Measurements from ENCODE around the gene HPS6.

Gene HPS6

GRCh38 chr10:102069071-102069470, 3.9 kb downstream of the HPS6 start:
- Histone ChIP-seq H3K9ac (ENCODE audit: low read depth, low read length) (no peak overlapping the region), H3K9me3 (ENCODE audit: control insufficient read depth, insufficient read depth, low read length) (no peaks in the 10 kb centered on the region), H3K36me3 (ENCODE audit: control insufficient read depth, insufficient read depth, low read length) (peaks cover 3% of the 10 kb centered on the region; the same call in 1 of the 2 replicates), H3K4me3 (ENCODE audit: low read depth, low read length) (no peak overlapping the region), H3K4me1 (ENCODE audit: control insufficient read depth, insufficient read depth, low read length) (no peaks in the 10 kb centered on the region), H3K27me3 (ENCODE audit: control insufficient read depth, insufficient read depth, low read length) (no peaks in the 10 kb centered on the region), H3K27ac (ENCODE audit: low read depth, low read length) (no peak overlapping the region)

GRCh38 chr10:102072673-102073527, 7.8 kb downstream of the HPS6 start:
- no peak overlapping the region for H3K27ac ChIP-seq (ENCODE audit: low read depth, low read length)
- 0 out of 2 replicates have a peak, but pooled peaks cover under 1% of the 10 kb centered on the region for H3K36me3 ChIP-seq (ENCODE audit: control insufficient read depth, insufficient read depth, low read length)
- no peak overlapping the region for H3K9ac ChIP-seq (ENCODE audit: low read depth, low read length)
- no peaks in the 10 kb centered on the region for H3K4me1 ChIP-seq (ENCODE audit: control insufficient read depth, insufficient read depth, low read length)
- no peaks in the 10 kb centered on the region for H3K9me3 ChIP-seq (ENCODE audit: control insufficient read depth, insufficient read depth, low read length)
- H3K27me3 ChIP-seq (ENCODE audit: control insufficient read depth, insufficient read depth, low read length), result no peaks in the 10 kb centered on the region
- H3K4me3 ChIP-seq (ENCODE audit: low read depth, low read length), result no peak overlapping the region

GRCh38 chr10:102083541-102083940, 18.4 kb downstream of the HPS6 start:
- Histone ChIP-seq H3K9ac (ENCODE audit: low read depth, low read length) (no peak overlapping the region), H3K4me3 (ENCODE audit: low read depth, low read length) (no peak overlapping the region), H3K27me3 (ENCODE audit: control insufficient read depth, insufficient read depth, low read length) (no peaks in the 10 kb centered on the region), H3K27ac (ENCODE audit: low read depth, low read length) (no peak overlapping the region), H3K36me3 (ENCODE audit: control insufficient read depth, insufficient read depth, low read length) (no peaks in the 10 kb centered on the region), H3K9me3 (ENCODE audit: control insufficient read depth, insufficient read depth, low read length) (no peaks in the 10 kb centered on the region), H3K4me1 (ENCODE audit: control insufficient read depth, insufficient read depth, low read length) (no peaks in the 10 kb centered on the region)

- no peaks in the 10 kb centered on the region for H3K27me3 ChIP-seq (ENCODE audit: control insufficient read depth, insufficient read depth, low read length)
- no peak overlapping the region for H3K9ac ChIP-seq (ENCODE audit: low read depth, low read length)
- H3K27ac ChIP-seq (ENCODE audit: low read depth, low read length), result no peak overlapping the region
- H3K4me1 ChIP-seq (ENCODE audit: control insufficient read depth, insufficient read depth, low read length), result no peaks in the 10 kb centered on the region
- no peak overlapping the region for H3K4me3 ChIP-seq (ENCODE audit: low read depth, low read length)
- H3K36me3 ChIP-seq (ENCODE audit: control insufficient read depth, insufficient read depth, low read length), result no peaks in the 10 kb centered on the region
- H3K9me3 ChIP-seq (ENCODE audit: control insufficient read depth, insufficient read depth, low read length), result no peaks in the 10 kb centered on the region
These were observed 20.2 kb downstream of the HPS6 start for GRCh38 chr10:102085336-102085735.

GRCh38 chr10:102086196-102086595, 21.0 kb downstream of the HPS6 start:
- Histone ChIP-seq H3K27ac (ENCODE audit: low read depth, low read length) (no peak overlapping the region), H3K27me3 (ENCODE audit: control insufficient read depth, insufficient read depth, low read length) (no peaks in the 10 kb centered on the region), H3K9ac (ENCODE audit: low read depth, low read length) (no peak overlapping the region), H3K4me1 (ENCODE audit: control insufficient read depth, insufficient read depth, low read length) (no peaks in the 10 kb centered on the region), H3K9me3 (ENCODE audit: control insufficient read depth, insufficient read depth, low read length) (no peaks in the 10 kb centered on the region), H3K4me3 (ENCODE audit: low read depth, low read length) (no peak overlapping the region), H3K36me3 (ENCODE audit: control insufficient read depth, insufficient read depth, low read length) (no peaks in the 10 kb centered on the region)

- H3K36me3 ChIP-seq (ENCODE audit: control insufficient read depth, insufficient read depth, low read length), result no peaks in the 10 kb centered on the region
These were observed 25.6 kb downstream of the HPS6 start for GRCh38 chr10:102090772-102091171.

GRCh38 chr10:102096449-102096848, 31.3 kb downstream of the HPS6 start:
- Histone ChIP-seq H3K27me3 (ENCODE audit: control insufficient read depth, insufficient read depth, low read length) (no peaks in the 10 kb centered on the region), H3K4me3 (ENCODE audit: low read depth, low read length) (no peak overlapping the region), H3K4me1 (ENCODE audit: control insufficient read depth, insufficient read depth, low read length) (no peaks in the 10 kb centered on the region), H3K36me3 (ENCODE audit: control insufficient read depth, insufficient read depth, low read length) (peaks cover 15% of the 10 kb centered on the region), H3K9ac (ENCODE audit: low read depth, low read length) (no peak overlapping the region), H3K27ac (ENCODE audit: low read depth, low read length) (no peak overlapping the region), H3K9me3 (ENCODE audit: control insufficient read depth, insufficient read depth, low read length) (no peaks in the 10 kb centered on the region)

More at GRCh38 chr10:102090772-102091171, 25.6 kb downstream of the HPS6 start:
- H3K27me3 ChIP-seq (ENCODE audit: control insufficient read depth, insufficient read depth, low read length), result no peaks in the 10 kb centered on the region
- H3K4me3 ChIP-seq (ENCODE audit: low read depth, low read length), result no peak overlapping the region
- H3K9me3 ChIP-seq (ENCODE audit: control insufficient read depth, insufficient read depth, low read length), result no peaks in the 10 kb centered on the region
- H3K9ac ChIP-seq (ENCODE audit: low read depth, low read length), result no peak overlapping the region
- no peaks in the 10 kb centered on the region for H3K4me1 ChIP-seq (ENCODE audit: control insufficient read depth, insufficient read depth, low read length)
- no peak overlapping the region for H3K27ac ChIP-seq (ENCODE audit: low read depth, low read length)

- Histone ChIP-seq H3K36me3 (ENCODE audit: control insufficient read depth, insufficient read depth, low read length) (peaks cover 38% of the 10 kb centered on the region), H3K4me3 (ENCODE audit: low read depth, low read length) (no peak overlapping the region), H3K9ac (ENCODE audit: low read depth, low read length) (no peak overlapping the region), H3K4me1 (ENCODE audit: control insufficient read depth, insufficient read depth, low read length) (no peaks in the 10 kb centered on the region), H3K27ac (ENCODE audit: low read depth, low read length) (no peak overlapping the region), H3K27me3 (ENCODE audit: control insufficient read depth, insufficient read depth, low read length) (no peaks in the 10 kb centered on the region), H3K9me3 (ENCODE audit: control insufficient read depth, insufficient read depth, low read length) (no peaks in the 10 kb centered on the region)
These were observed 36.0 kb downstream of the HPS6 start for GRCh38 chr10:102101152-102101551.

GRCh38 chr10:102102421-102102820, 37.3 kb downstream of the HPS6 start:
- Histone ChIP-seq H3K4me3 (ENCODE audit: low read depth, low read length) (no peak overlapping the region), H3K27me3 (ENCODE audit: control insufficient read depth, insufficient read depth, low read length) (no peaks in the 10 kb centered on the region), H3K9ac (ENCODE audit: low read depth, low read length) (no peak overlapping the region), H3K4me1 (ENCODE audit: control insufficient read depth, insufficient read depth, low read length) (no peaks in the 10 kb centered on the region), H3K36me3 (ENCODE audit: control insufficient read depth, insufficient read depth, low read length) (peaks cover 50% of the 10 kb centered on the region), H3K9me3 (ENCODE audit: control insufficient read depth, insufficient read depth, low read length) (no peaks in the 10 kb centered on the region), H3K27ac (ENCODE audit: low read depth, low read length) (no peak overlapping the region)

GRCh38 chr10:102106998-102107397, 41.8 kb downstream of the HPS6 start:
- peaks cover 78% of the 10 kb centered on the region for H3K36me3 ChIP-seq (ENCODE audit: control insufficient read depth, insufficient read depth, low read length)

More at GRCh38 chr10:102106998-102107397, 41.8 kb downstream of the HPS6 start:
- no peaks in the 10 kb centered on the region for H3K27me3 ChIP-seq (ENCODE audit: control insufficient read depth, insufficient read depth, low read length)
- no peak overlapping the region for H3K27ac ChIP-seq (ENCODE audit: low read depth, low read length)
- no peaks in the 10 kb centered on the region for H3K9me3 ChIP-seq (ENCODE audit: control insufficient read depth, insufficient read depth, low read length)
- peaks cover under 1% of the 10 kb centered on the region; the same call in 1 of the 2 replicates for H3K4me1 ChIP-seq (ENCODE audit: control insufficient read depth, insufficient read depth, low read length)
- H3K9ac ChIP-seq (ENCODE audit: low read depth, low read length), result no peak overlapping the region
- H3K4me3 ChIP-seq (ENCODE audit: low read depth, low read length), result no peak overlapping the region

Data from HUES48 (cell line).